Prostate gland (tissue), 2 donors: ENCODE results near the gene RRP1.

ENCODE experiments used
- POLR2A ChIP-seq: fragments of 450-650 bp; IDR thresholded peaks from one replicate; pipeline ENCODE4 v1.6.1; 2016; ENCODE audit warnings: antibody characterized with exemption, mild to moderate bottlenecking
- TF ChIP-seq, protein P1 (sequence below), 4 experiments: fragments of 200-600 bp in 2 of 4; fragments of 450-650 bp in 2 of 4; sonication (generic) in 2 of 4; IDR thresholded peaks; 1 replicate in 3 of 4; 2 replicates in 1 of 4; pipeline ENCODE4 v1.5.1; 2016 to 2019; ENCODE audit warnings: antibody characterized with exemption in 4 of 4, mild to moderate bottlenecking in 2 of 4, moderate library complexity in 2 of 4

DNA sequence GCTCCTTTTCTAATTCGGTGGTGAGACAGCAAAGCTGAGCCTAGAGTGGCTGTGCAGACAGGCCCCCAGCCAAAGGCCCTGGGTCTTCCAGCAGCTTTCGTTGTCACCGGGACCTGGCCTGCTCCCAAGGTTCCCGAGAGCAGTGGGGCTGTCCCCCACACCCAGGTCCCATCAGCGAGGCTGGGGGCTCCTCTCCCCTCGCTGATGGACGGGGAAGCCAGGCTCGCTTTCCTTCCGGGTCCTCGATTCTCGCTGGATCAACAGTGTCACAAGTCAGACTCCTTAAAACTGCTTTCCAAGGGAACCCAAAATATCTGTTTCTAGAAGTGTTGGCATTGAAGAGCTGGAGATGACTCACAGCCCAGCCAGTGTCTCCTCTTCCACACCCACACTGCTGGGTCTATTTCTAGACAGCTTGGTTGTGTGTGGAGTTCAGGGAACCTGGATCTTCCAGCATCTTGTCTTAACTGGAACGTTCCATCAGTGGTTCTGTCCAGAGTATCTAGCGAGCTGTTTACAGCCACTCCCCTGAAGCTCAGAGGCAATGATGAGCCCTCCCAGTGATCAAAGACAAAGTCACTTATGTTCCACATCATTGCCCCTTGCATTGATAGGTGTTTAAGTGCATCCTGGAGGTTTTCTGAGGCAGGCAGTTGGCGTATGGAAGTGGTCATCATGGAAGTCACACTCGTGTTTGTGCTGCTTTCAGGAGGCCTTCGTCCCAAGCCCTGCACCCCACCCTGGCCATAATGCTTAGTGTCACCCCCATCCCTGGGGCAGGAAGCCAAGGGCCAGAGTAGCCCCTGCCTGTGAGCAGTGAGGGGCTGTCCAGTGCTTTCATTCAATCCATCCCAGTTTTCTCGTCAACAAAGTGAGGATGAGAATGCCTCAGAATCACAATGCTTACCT lies 35.2 kb downstream of the RRP1 start:
- TF ChIP-seq POLR2A, result no peak
- TF ChIP-seq, protein P1, sequence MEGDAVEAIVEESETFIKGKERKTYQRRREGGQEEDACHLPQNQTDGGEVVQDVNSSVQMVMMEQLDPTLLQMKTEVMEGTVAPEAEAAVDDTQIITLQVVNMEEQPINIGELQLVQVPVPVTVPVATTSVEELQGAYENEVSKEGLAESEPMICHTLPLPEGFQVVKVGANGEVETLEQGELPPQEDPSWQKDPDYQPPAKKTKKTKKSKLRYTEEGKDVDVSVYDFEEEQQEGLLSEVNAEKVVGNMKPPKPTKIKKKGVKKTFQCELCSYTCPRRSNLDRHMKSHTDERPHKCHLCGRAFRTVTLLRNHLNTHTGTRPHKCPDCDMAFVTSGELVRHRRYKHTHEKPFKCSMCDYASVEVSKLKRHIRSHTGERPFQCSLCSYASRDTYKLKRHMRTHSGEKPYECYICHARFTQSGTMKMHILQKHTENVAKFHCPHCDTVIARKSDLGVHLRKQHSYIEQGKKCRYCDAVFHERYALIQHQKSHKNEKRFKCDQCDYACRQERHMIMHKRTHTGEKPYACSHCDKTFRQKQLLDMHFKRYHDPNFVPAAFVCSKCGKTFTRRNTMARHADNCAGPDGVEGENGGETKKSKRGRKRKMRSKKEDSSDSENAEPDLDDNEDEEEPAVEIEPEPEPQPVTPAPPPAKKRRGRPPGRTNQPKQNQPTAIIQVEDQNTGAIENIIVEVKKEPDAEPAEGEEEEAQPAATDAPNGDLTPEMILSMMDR (IDR thresholded peaks at IDR 0.05), result no peak
